Thyroid gland (tissue), 4 donors: ENCODE data around the gene INTS1. TPM values are rescaled to one million over a fixed set of nuclear protein-coding genes. Genes with fewer than 3 reads are reported as not detected.

Source experiments
- DNase-seq, 2 donors: peaks; one replicate each; pipeline ENCODE4 v3.0.0-alpha.2; 2019
- H3K27ac ChIP-seq, 3 donors: fragments of 200-600 bp; sonication (generic); 1 replicate in 2 of 3; 2 replicates in 1 of 3; pipeline ENCODE4 v1.5.1; 2016 to 2019; ENCODE audit warnings: mild to moderate bottlenecking in 1 of 3, moderate library complexity in 1 of 3
- H3K27me3 ChIP-seq: fragments of 200-600 bp; sonication (generic); one replicate; pipeline ENCODE4 v1.5.1; 2019
- H3K36me3 ChIP-seq, 2 donors: fragments of 200-600 bp; sonication (generic); one replicate each; pipeline ENCODE4 v1.5.1; 2016 to 2019
- H3K4me1 ChIP-seq, 2 donors: fragments of 200-600 bp; sonication (generic); one replicate each; pipeline ENCODE4 v1.5.1; 2017 to 2019
- H3K4me3 ChIP-seq, 3 donors: fragments of 200-600 bp; sonication (generic); replicated peaks in 1 of 3; 1 replicate in 2 of 3; 2 replicates in 1 of 3; pipeline ENCODE4 v1.5.1; 2016; ENCODE audit warnings: mild to moderate bottlenecking in 1 of 3
- H3K9me3 ChIP-seq: fragments of 200-600 bp; sonication (generic); one replicate; pipeline ENCODE4 v1.5.1; 2017
- CTCF ChIP-seq, 6 experiments: fragments of 200-600 bp in 3 of 6; fragments of 450-650 bp in 3 of 6; sonication (generic) in 3 of 6; IDR thresholded peaks; one replicate each; pipeline ENCODE4 v1.5.1; 2016 to 2019; ENCODE audit warnings: antibody characterized with exemption in 6 of 6, mild to moderate bottlenecking in 2 of 6, inconsistent platforms in 1 of 6, moderate library complexity in 1 of 6
- POLR2A ChIP-seq, 2 donors: fragments of 450-650 bp; IDR thresholded peaks; one replicate each; pipeline ENCODE4 v1.6.1; 2017; ENCODE audit warnings: antibody characterized with exemption in 2 of 2, mild to moderate bottlenecking in 2 of 2, moderate library complexity in 1 of 2
- WGBS, 2 donors: methylation state at CpG; one replicate each; pipeline ENCODE4 v1.1.5; 2017; 5-methylcytosine and 5-hydroxymethylcytosine counted together
- intact Hi-C: fragments of 100-400 bp; cut with DNase I; formaldehyde crosslinking; loops from one replicate; pipeline ENCODE4 v1.15.1; 2023
- total RNA-seq, 4 donors: library from RNA; depleted of rRNA; stranded (reverse); fragments of >200 nt; gene quantifications; one replicate each; pipeline ENCODE4 v1.2.3, GENCODE V29; 2016

Gene INTS1
- total RNA-seq, 4 donors from 2014 or later, result 34.5 to 72.3 (median 65.5) TPM

GRCh38 chr7:1494866-1495563, 9.2 kb downstream of the INTS1 start:
- intact Hi-C loops, result no loop called here
- WGBS, 2 donors, result 96 to 100% methylated on average over 4 to 18 of the region's 27 CpGs
- no peaks in the 10 kb centered on the region for H3K27me3 ChIP-seq
- no peaks in the 10 kb centered on the region for H3K4me1 ChIP-seq
- peaks cover 40 to 67% of the 10 kb centered on the region in 2 donors for H3K36me3 ChIP-seq
- H3K27ac ChIP-seq, result no peak overlapping the region
- H3K4me3 ChIP-seq, result no peak overlapping the region
- no peak for TF ChIP-seq CTCF (IDR thresholded peaks at IDR 0.05)
- no peaks in the 10 kb centered on the region for H3K9me3 ChIP-seq
- DNase-seq, result no peak

DNA sequence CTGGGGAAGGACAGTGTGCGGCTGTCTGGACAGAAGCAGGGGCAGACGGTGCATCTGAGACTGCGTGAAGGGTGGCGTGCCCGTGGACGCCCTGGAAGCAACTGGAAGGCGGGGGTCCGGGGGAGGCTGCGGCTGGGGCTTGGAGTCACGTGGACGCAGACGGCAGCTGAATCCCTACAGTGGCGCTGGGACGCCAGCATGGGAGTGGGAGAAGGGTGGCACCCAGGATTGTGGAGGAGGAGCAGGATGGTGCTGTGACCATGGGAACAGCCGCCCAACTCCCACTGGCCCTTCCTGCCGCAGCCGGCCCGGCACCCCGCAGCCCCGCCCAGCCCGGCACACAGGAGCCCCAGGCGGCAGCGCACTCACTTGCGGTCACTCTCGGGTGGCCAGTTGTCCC, 9.7 kb downstream of the INTS1 start:
- intact Hi-C loops, result no loop called here
- Histone ChIP-seq H3K27ac (no peak overlapping the region), H3K36me3 (peaks cover 36 to 67% of the 10 kb centered on the region in 2 donors), H3K9me3 (no peaks in the 10 kb centered on the region), H3K4me1 (no peaks in the 10 kb centered on the region), H3K4me3 (no peak overlapping the region), H3K27me3 (no peaks in the 10 kb centered on the region)
- no peak for DNase-seq
- WGBS, 2 donors, result 93 to 99% methylated on average over 12 to 23 of the region's 25 CpGs
- TF ChIP-seq CTCF (IDR thresholded peaks at IDR 0.05) (no peak), POLR2A (IDR thresholded peaks at IDR 0.05) (no peak)

GRCh38 chr7:1493571-1493970, 10.6 kb downstream of the INTS1 start:
- peaks cover 36 to 67% of the 10 kb centered on the region in 2 donors for H3K36me3 ChIP-seq
- no peak overlapping the region for H3K27ac ChIP-seq
- no peak for TF ChIP-seq POLR2A (IDR thresholded peaks at IDR 0.05)
- TF ChIP-seq CTCF (IDR thresholded peaks at IDR 0.05), result no peak
- H3K4me3 ChIP-seq, result no peak overlapping the region
- H3K27me3 ChIP-seq, result no peaks in the 10 kb centered on the region
- DNase-seq, result no peak
- intact Hi-C loops, result no loop called here
- H3K4me1 ChIP-seq, result no peaks in the 10 kb centered on the region
- H3K9me3 ChIP-seq, result no peaks in the 10 kb centered on the region
- 95 to 96% methylated on average over 11 to 12 of the region's 26 CpGs for WGBS, 2 donors

DNA sequence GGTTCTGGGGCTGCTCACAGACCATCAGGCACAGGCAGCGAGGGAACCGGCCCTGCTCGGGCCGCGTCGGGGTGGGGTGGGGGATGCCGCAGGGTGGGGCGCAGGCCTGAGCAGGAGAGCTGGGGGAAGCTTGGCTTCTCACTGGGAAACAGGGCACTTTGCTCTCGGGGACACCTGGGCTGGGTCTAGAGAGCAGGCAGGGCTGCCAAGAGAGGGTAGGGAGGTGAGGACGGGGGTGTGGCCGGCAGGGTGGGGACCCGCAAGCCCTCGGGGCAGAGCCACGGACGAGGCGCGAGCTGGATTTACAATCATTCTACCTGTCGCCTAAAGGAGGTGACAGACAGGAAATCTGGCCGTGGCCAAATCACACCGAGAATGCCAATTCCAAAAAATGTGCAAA, 11.1 kb downstream of the INTS1 start:
- intact Hi-C loops, result no loop called here
- 93 to 95% methylated on average over 19 of the region's 20 CpGs for WGBS, 2 donors
- peaks cover 35 to 63% of the 10 kb centered on the region in 2 donors for H3K36me3 ChIP-seq
- no peak overlapping the region for H3K27ac ChIP-seq
- H3K27me3 ChIP-seq, result no peaks in the 10 kb centered on the region
- no peak for DNase-seq
- no peaks in the 10 kb centered on the region for H3K4me1 ChIP-seq
- no peak for TF ChIP-seq POLR2A (IDR thresholded peaks at IDR 0.05)
- TF ChIP-seq CTCF (IDR thresholded peaks at IDR 0.05), result no peak
- no peaks in the 10 kb centered on the region for H3K9me3 ChIP-seq
- no peak overlapping the region for H3K4me3 ChIP-seq

- H3K36me3 ChIP-seq, result peaks cover 35 to 60% of the 10 kb centered on the region in 2 donors
- WGBS, 2 donors, result 89 to 95% methylated on average over 29 to 33 of the region's 33 CpGs
- TF ChIP-seq POLR2A (IDR thresholded peaks at IDR 0.05) (no peak), CTCF (IDR thresholded peaks at IDR 0.05) (no peak)
- H3K27ac ChIP-seq, result no peak overlapping the region
- H3K9me3 ChIP-seq, result no peaks in the 10 kb centered on the region
- H3K27me3 ChIP-seq, result no peaks in the 10 kb centered on the region
- intact Hi-C loops, result no loop called here
- no peak for DNase-seq
- H3K4me1 ChIP-seq, result no peaks in the 10 kb centered on the region
- H3K4me3 ChIP-seq, result no peak overlapping the region
Measured at GRCh38 chr7:1492640-1493039, 11.5 kb downstream of the INTS1 start.
